GM23338 (cell line): ENCODE measurements around the gene F12.

Source experiments
- EZH2 ChIP-seq: fragments of 200-600 bp; sonication (generic); IDR thresholded peaks from one replicate; pipeline ENCODE4 v1.8.0; 2017; ENCODE audit warnings: antibody characterized with exemption, mild to moderate bottlenecking, low read depth; ENCODE audit not compliant: unreplicated experiment
- POLR2AphosphoS5 ChIP-seq: IDR thresholded peaks from 2 replicates; pipeline ENCODE4 v1.6.1; 2016; ENCODE audit warnings: antibody characterized with exemption, low read depth
- REST ChIP-seq: IDR thresholded peaks from one replicate; pipeline ENCODE4 v1.6.1; 2018; ENCODE audit warnings: antibody characterized with exemption; ENCODE audit not compliant: unreplicated experiment
- TF ChIP-seq, protein P1 (sequence below), 2 experiments: fragments of 200-600 bp in 1 of 2; sonication (generic) in 1 of 2; conservative IDR thresholded peaks; 2 replicates each; pipeline versions ENCODE4 v1.5.1 to v1.6.1; 2016 to 2017; ENCODE audit warnings: antibody characterized with exemption in 2 of 2, low read depth in 2 of 2, mild to moderate bottlenecking in 2 of 2, moderate library complexity in 1 of 2

- TF ChIP-seq, protein P1, sequence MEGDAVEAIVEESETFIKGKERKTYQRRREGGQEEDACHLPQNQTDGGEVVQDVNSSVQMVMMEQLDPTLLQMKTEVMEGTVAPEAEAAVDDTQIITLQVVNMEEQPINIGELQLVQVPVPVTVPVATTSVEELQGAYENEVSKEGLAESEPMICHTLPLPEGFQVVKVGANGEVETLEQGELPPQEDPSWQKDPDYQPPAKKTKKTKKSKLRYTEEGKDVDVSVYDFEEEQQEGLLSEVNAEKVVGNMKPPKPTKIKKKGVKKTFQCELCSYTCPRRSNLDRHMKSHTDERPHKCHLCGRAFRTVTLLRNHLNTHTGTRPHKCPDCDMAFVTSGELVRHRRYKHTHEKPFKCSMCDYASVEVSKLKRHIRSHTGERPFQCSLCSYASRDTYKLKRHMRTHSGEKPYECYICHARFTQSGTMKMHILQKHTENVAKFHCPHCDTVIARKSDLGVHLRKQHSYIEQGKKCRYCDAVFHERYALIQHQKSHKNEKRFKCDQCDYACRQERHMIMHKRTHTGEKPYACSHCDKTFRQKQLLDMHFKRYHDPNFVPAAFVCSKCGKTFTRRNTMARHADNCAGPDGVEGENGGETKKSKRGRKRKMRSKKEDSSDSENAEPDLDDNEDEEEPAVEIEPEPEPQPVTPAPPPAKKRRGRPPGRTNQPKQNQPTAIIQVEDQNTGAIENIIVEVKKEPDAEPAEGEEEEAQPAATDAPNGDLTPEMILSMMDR (conservative IDR thresholded peaks at IDR 0.05; ENCODE audit: low read depth in 2 of 2) = peak; percentile 60 to 83
- TF ChIP-seq EZH2 (no peak), REST (no peak), POLR2AphosphoS5 (peak; percentile 68; the same call in 1 of the 2 replicates)
Observed at GRCh38 chr5:177455036-177455660, 45.8 kb upstream of the F12 start.
